GM18858 (cell line): ENCODE measurements around the gene APBA1.
A peak's percentile ranks its signal among the peaks of the same experiment; 100 is the strongest.

Experiments
- ATAC-seq: cut with Tn5 transposase; IDR thresholded peaks from one replicate; pipeline ENCODE4 v1.9.1; 2021; ENCODE audit not compliant: unreplicated experiment

The APBA1 gene

DNA sequence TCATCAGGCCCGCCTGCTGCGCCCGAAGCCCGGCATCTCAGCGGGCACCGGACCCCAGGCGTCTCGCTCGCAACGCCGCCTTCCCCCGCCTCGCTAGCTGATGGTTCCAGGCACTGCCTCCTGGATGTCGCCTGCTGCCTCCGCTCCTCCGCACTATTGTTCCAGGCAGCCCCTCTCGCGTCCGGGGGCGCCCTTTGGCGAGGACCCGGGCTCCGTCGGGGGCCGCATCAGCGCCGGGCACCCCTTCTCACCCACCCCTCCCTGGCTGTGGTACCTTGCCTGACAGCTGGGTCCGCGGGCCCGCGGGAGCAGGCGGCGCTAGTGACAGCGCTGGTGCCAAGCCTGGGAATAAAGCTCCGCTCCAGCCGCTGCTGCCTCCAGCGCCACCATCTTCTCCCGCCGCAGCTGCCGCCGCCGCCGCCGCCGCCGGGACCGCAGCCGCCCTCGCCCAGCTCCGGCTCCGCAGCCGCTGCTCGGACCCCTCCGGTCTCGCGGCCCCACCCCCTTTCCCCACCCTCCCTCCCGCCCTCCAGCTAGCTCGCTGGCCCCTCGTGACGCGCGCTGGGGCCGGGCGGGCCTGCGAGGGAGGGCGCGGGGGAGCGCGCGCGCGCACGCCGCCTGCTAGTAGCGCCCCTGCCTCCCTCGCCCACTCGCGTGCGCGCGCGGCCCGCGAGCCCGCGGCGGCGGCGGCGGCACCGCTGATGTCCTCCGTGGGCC is at the start of gene APBA1:
Gene APBA1, minus strand, starts transcription at position 493 of the 717 bp plus-strand sequence.
- peak; percentile 17 for ATAC-seq

DNA sequence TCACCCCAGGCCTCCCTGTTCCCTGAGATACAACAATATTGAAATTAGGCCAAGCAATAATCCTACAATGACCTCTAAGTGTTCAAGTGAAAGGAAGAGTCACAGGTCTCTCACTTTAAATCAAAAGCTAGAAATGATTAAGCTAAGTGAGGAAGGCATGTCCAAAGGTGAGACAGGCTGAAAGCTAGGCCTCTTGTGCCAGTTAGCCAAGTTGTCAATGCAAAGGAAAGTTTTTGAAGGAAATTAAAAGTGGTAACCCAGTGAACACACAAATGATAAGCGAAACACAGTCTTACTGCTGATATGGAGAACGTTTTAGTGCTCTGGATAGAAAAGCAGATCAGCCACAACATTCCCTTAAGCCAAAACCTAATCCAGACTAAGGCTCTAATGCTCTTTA is 47.8 kb upstream of the APBA1 start:
- no peak for ATAC-seq

DNA sequence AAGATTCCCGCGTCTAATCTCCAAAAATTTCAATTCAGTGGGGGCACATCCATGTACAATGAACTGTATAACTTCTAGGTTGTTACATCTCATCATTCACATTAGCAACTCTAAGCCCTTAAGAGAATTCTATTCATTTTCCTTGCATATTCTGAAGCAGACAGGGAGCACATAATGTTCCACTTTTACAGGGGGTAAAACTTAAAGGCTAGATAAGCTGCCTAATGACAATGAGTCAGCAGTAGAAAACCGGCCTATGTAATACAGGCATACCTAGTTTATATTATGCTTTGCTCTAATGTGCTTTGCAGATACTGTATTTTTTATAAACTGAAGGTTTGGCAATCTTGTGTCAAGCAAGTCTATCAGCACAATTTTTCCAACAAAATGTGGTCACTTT is 47.2 kb upstream of the APBA1 start:
- no peak for ATAC-seq

DNA sequence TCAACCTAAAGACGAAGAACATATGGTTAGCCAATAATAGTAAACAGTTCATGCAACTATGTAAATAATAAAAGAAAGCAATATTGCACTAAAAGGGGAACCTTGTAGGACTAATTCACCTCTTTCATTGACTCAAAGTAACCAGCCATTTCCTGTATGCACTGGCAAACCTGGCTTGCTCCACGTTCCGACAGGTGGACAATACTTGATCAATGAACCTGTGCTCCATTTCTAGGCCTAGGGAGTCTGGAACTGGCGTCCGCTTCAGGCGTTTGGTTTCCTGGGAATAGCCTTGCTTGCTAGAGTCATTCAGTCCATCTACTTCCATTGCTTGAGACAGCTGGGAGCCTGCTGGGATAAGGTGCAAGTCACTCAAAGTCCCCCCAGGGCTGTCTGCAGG is 46.0 kb upstream of the APBA1 start:
- ATAC-seq: no peak

DNA sequence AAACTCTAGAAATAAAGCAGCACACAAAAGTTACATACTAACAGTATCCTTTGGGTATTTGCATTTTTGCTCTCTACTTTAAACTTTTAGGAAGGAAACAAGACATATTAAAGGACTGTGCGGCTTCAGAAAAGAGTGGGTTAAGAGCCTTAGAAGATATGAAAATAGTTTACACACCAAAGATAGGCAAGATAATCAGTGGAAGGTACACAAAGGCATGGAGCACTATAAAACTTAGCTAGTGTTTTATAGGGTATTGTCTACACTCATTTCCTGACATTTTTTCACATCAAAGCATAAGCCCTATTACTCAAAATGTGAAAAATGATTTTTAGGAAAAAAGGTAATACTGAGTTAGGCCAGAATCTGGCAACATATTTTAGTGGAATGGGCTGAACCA is 43.7 kb upstream of the APBA1 start:
- no peak for ATAC-seq

DNA sequence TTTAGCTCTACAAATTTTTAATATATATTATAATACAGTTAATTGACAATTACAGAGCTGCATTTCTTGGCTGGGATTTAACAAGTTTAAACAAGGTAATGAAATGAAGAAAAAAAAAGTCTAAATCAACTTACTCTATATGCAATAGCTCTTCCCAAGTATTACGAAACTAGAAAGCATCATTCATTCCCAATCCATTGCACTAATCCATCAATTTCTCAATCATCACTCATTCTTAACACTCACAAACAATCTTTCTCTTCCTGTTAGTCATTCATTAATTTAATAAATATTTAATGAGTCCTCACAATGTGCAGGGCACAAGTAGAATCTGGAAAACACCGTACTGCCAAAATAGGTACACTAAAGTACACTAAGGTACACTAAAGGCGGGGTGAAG is 42.9 kb upstream of the APBA1 start:
- ATAC-seq: no peak

DNA sequence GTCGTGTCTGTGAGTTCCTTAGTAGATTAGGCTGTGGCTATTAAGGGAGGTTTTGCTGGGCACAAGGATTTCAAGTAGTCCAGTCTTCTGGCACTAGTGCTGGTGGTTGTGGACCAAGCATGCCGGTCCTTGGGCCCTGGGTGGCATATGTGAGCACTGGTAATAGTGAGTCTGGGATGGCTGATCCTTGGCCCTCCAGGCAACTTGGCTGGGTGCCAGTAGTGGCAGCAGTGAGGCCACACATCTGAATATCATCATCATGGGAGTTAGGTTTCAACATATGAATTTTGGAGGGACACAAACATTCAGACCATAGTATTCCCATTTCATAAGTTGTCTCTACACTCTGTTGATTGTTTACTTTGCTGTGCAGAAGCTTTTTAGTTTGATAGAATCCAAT is 25.3 kb upstream of the APBA1 start:
- no peak for ATAC-seq

DNA sequence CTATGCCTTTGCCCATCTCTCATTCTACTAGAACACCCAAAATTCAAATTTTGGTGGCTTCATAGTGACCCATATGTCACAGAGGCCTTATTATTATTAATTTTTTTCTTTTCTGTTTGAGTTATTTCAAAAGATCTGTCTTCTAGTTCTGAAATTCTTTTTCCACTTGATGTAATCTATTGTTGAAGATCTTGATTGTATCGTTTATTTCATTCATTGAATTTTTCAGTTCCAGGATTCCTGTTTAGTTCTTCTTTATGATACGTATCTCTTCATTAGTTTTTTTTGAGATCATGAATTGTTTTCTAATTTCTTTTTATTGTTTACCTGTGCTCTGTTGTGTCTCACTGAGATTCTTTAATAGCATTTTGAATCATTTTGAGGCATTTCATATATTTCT is 24.6 kb upstream of the APBA1 start:
- ATAC-seq: no peak

DNA sequence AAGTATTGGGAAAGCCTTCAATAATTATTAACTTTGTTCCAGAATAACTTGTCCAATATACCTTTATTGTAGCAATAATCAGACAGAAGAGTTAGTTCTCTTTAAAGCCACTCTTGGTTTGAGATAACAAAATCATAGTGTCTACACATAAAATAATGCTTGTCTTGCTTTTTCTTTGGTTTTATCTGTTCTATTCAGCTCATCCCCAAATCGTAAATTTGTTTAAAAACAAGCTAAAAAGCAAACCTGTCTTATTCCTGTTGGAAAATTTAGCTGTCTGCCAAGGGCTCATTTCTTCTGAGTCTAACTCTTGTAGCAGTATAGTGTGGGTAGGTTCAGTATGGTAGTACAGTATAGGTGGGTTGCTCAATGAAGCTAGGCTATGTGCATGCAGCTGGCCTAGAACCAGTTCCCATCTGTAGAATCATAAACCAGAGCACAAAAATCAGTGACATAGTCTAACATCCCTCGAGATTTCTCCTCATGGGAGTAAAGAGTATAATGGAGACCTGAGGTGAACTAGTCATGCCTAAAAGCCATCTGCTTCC is 17.9 kb upstream of the APBA1 start:
- ATAC-seq: no peak

DNA sequence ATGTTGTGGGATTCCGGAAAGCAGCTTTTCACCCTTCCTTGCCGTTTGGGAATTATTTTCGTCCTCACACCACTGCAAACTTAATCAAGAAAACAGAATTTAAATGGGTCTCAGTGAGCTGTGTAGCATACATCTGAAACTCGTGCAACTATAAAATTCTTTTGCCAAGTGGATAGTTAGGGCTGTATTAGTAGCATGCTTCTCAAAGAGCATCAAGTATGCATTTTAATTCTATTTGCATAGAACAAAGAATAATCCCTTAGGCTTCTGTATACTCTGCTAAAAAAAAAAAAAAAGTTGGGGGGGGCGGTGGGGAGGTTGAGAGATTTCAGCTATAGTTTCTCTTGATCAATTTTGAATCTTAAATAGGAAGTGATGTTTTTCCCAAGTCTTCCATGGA is 11.8 kb upstream of the APBA1 start:
- no peak for ATAC-seq

DNA sequence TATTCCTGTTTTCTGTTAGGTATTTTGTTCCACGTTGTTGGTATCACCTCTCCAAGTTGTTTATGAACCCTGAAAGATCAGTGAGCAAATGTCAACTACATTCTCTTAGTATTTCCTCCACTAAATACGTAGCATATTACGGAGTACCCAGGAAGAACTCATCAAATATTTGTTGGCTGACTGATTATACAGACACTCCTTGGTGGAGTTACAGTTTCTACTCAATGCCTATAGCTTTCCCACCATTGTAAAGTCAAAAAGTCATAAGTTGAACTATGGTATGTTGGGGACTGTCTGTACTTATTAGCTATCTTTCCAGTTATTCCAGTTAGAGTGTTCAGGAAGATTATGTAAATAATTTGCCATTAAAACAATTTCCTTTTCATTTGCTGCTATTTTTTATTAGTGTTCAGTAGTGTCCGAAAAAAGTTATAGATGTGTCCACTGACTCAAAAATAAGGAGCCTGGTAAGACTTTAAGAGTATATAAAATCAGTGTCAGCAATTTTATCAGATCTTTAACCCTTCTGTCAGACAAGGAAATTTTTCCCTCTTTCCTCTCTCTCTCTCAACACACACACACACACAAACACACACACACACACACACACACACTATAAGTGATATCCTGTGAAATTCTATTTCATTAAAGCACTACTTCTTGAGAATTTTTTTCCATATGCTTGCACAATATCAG is 6.8 kb upstream of the APBA1 start:
- ATAC-seq: no peak

DNA sequence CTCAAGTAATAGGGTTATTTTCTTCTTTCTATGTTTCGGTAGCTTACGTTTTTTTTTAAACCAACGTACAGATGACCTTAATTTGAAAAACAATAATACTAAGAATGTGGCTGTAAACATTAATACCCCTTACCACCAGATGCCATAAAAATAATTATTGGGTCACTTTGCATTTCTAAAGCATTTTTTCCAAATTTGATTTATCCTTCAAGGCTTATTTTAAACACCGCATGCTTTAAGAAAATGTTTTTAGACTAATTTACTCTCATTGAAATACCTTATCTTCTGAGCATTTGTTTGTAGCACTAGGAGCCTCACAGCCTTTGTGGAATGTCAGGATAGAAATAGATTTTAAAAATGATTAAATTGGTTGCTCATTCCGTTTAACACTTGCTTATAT is 5.8 kb upstream of the APBA1 start:
- ATAC-seq: no peak

DNA sequence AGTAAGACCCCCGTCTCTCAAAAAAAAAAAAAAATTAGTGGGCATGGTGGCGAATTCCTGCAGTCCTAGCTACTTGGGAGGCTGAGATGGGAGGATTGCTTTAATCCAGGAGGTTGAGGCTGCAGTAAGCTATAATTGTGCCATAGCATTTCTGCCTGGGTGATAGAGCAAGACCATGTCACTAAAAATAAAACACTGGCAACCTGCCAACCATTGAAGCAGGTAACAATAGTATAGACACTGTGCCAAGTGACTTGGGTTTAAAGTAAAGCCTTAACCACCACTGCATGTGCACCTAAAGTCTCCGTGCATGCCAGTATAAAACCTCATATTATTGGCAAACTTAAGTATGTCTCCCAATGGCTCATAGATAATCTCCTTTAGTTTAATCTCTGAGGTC is 3.4 kb upstream of the APBA1 start:
- no peak for ATAC-seq

DNA sequence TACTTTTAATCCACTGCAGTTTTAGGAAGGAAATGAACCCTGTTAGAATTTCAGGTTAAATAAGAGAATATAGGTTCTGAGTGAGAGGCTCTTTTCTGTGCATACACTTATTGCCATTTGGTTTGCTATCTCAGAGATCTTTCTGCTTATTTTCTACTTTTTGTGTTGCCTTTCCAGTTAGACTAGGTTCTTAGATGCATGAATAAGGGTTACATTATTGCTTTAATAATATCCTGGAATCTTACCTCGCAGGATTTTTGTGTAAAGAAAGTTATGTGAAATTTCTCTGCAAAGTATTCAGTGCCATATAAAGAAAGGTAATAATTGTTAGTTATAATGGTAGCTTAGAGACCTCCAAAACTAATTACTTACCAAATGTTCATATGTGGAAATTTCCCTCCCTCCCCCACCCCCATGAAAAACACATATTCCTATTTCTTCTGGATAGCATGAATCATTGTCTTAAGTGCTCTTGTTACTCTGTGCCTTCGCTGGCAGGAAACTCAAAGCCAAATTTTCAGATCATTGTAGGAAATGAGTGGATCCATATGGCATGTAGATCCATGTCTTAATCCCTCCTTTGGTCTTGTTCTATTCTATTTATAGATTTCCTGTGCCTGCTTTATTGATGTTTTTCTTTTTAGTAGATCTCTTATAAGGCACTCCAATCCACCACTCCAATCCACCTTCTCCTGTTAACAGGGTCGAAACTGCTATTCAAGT is 2.7 kb upstream of the APBA1 start:
- ATAC-seq: no peak

DNA sequence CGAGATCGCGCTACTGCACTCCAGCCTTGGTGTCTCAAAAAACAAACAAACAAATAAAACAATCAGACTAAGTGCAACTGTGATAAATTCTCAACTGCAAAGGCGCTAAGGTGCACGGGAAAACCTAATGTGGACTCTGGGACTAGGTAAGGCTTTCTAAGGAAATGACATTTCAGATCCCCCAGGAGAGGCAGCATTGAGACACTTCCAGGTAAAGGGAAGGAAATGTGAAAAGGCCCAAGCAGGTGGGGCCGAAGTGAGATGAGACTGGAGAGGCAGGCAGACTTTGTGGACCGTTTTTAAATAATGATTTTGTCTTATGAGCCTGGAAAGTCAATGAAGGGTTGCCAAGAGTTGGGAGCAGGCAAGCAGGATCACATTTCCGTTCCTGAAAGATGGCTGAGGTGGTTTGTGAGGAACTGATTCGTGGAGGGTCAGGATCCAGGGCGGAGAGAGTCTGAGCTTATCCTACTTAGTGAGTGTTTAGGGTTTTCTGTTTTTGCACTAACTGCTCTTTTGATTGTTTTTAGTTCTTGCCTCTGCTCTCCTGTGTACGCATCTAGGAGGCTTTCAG is 2.0 kb upstream of the APBA1 start:
- no peak for ATAC-seq

DNA sequence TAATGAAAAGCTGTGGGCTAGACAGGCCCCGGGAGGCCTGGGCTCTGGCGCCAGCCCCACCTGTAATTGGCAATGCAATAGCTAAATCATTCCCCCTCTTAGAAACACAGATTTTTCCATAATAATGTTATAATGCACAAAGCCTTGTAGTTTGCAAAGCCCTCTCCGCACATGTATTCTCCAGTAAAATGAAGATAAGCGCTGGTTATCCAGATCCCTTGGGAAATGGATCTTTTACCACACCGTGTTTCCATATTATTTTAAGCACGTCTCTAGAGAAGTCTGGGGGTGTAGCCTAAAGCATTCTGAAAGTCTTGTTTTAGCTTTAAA is 1.1 kb upstream of the APBA1 start:
- no peak for ATAC-seq

DNA sequence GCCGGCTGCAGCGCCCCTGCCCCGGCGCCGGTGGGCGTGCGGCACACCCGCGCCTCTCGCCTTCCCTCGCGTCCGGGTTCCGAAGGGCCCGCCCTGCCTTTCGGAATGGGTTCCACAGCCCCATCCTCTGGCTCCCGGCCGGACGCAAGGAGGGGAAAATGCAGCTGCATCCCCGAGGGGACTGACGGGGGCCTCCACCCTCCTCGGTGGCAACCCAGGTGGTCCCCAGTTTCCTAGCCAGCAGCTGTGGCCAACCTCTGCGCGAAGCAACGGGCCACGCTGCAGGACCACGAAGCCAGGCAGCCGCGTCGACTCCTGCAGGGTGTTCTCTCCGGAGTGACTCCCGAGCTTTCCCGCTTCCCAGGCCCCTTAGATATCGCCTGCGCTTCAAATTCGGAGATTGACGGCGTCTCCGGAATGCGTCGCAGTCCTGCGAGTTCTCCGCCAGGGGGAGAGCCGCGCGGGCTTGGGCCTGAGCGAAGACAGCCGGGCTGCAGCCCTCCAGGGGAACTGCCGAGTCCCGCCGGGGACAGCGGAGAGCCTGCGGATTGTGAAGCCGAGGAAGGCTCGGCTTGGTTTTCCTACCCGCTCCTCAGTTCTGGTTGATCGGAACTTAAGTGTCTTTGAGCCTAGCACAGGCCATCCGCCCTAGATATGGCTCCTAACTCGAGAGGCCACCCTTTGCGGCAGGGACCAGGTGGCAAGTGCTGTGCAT is 582 bp upstream of the APBA1 start:
- peak; percentile 93 for ATAC-seq

DNA sequence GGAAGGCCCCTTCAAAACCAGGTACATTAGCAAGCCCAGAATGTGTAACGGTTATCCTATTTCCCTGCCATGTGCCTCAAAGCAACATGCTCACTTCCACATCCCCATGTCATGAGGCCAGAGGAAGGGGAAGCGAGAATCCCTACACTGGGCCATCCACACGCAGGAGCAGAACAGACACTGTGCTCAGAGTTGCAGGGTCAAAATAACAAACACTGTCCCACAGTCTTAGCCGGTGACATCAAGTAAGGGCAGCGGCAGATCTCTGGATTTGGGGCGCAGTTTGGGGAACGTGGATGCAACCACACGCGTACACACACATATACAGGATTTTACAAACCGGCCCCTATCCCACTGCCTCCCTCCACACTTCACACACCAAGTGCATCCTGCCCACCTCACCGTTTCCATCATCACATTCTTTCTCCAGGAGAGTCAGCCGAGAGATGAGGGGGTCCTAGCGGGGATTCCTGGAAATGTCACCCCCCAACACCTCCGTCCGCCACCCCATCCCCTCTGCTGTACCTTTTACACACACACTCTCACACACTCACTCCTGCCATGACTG is 776 bp downstream of the APBA1 start:
- ATAC-seq: no peak

DNA sequence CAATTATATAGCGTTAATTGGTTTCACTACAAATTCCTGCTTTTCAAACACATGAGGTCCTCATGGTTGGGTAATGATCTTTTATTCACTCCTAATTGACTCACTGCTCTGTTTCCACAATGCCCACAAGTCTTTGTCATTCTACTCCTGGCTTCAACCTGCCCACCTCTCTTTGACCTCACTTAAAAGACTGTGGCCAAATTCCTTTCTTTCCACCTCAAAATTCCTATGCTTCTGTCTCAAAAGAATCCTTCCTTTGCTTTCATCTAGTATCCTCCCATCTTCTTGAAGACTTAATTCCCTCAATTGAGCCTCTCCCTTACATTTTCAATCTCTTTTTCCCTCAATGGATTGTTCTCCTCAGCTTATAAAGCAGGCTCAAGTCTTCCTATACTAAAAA is 4.9 kb downstream of the APBA1 start:
- ATAC-seq: no peak

DNA sequence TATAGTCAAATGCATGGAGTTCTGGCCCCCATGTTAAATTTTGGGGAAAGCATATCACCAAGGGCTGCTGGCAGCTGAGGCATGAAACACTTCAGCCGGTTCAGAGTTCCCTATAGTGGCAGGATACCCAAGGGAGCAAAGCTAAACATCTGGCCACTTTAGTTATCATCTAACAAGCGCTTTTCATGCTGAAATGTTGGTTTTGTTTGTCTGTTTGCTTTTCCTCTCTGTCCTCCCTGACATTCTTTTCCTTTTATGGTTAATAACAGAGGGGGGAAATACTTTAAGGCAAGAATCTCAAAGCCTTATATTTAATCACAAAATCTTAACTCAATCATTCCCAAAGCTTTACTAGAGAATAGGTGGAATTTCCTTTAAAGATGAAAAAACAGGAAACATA is 11.9 kb downstream of the APBA1 start:
- ATAC-seq: no peak
